Pancreas (tissue), 10 donors: Measurements from ENCODE around the gene FXR2. TPM values are rescaled to one million over a fixed set of nuclear protein-coding genes. Genes with fewer than 3 reads are reported as not detected.
"Not testable (repeated sequence)": the region's sequence is repeated elsewhere in the genome, so short reads cannot be mapped to it uniquely, and the experiment has no call there.

Source experiments
- ATAC-seq, 4 donors: fragments of 200-7000 bp; cut with Tn5 transposase; one replicate each; pipeline versions ENCODE4 v1.8.0 to v1.9.1; 2020; ENCODE audit warnings: mild to moderate bottlenecking in 4 of 4, moderate library complexity in 4 of 4
- DNase-seq, 6 donors: peaks; one replicate each; pipeline ENCODE4 v3.0.0-alpha.2; 2020
- FAIRE-seq: peaks from 2 replicates; lab custom pipeline; 2012; peaks lifted over from hg19 to GRCh38; lab: Jason Lieb, UNC
- H3K27ac ChIP-seq, 4 donors: fragments of 200-600 bp; sonication (generic); 1 replicate in 3 of 4; 2 replicates in 1 of 4; pipeline versions ENCODE4 v1.5.0 to v1.8.0; 2020
- H3K27me3 ChIP-seq, 4 donors: fragments of 200-600 bp; one replicate each; pipeline ENCODE4 v1.8.0; 2021
- H3K36me3 ChIP-seq, 3 donors: fragments of 200-600 bp; sonication (generic) in 1 of 3; one replicate each; pipeline versions ENCODE4 v1.5.0 to v1.8.0; 2020 to 2021
- H3K4me1 ChIP-seq, 3 donors: fragments of 200-600 bp; one replicate each; pipeline ENCODE4 v1.8.0; 2021
- H3K4me3 ChIP-seq, 4 donors: fragments of 200-600 bp; sonication (generic) in 2 of 4; one replicate each; pipeline versions ENCODE4 v1.5.0 to v1.8.0; 2020 to 2021
- H3K9me3 ChIP-seq, 4 donors: fragments of 200-600 bp; one replicate each; pipeline ENCODE4 v1.8.0; 2021
- WGBS, 2 donors: extraction: QIAGEN DNeasy Blood & Tissue Kit; methylation state at CpG; one replicate each; pipeline ENCODE4 v1.1.7; 2013; 5-methylcytosine and 5-hydroxymethylcytosine counted together
- intact Hi-C, 3 donors: fragments of 100-400 bp; cut with DNase I; formaldehyde crosslinking; loops; one replicate each; pipeline versions ENCODE4 v1.11.1 to v1.14.2; 2022
- polyA plus RNA-seq, 2 donors: library from polyadenylated mRNA; stranded (reverse); fragments of 200-250 nt; gene quantifications; one replicate each; pipeline ENCODE4 v1.2.3, GENCODE V29; 2013
- total RNA-seq, 6 donors: library from RNA; stranded (reverse); fragmentation: NEBNext Ultra II Directional in 4 of 6; extraction: Animal tissue kit (Norgen Biotek cat#: 25700) in 4 of 6; gene quantifications; one replicate each; pipeline versions ENCODE4 v1.2.1 to v1.2.4, GENCODE V29; 2021 to 2023
- TF ChIP-seq, protein P1 (sequence below), 4 donors: fragments of 200-600 bp; sonication (generic) in 3 of 4; IDR thresholded peaks; one replicate each; pipeline versions ENCODE4 v1.5.0 to v1.8.0; 2021; ENCODE audit warnings: antibody characterized with exemption in 4 of 4
- donor health status: healthy with polysubstance abuse.
- donor health status: DM: no; HTN: no; CAD: no; lungs with moderate emphysema.
- donor health status: DM: no; HTN: no; CAD: no.
- donor health status: control.
- donor health status: control.
- donor health status: Bipolar disorder and iron deficiency.
- donor health status: DM: yes; HTN: yes; CAD: no.
- donor health status: DM: no; HTN: no; CAD: no.
- donor health status: DM: no; HTN: no; CAD: no.
- donor health status: DM: yes; HTN: yes; CAD: no.

The FXR2 gene
- total and polyA plus RNA-seq, 8 donors, result 7.8 to 25.6 (median 12.6) TPM

- Histone ChIP-seq H3K36me3 (no peaks in the 10 kb centered on the region), H3K4me1 (peaks cover 4 to 10% (median 10%) of the 10 kb centered on the region in 3 donors), H3K9me3 (no peaks in the 10 kb centered on the region), H3K4me3 (no peak overlapping the region), H3K27ac (no peak overlapping the region), H3K27me3 (no peaks in the 10 kb centered on the region)
- no peak for DNase-seq
- no peak for FAIRE-seq
- TF ChIP-seq, protein P1, sequence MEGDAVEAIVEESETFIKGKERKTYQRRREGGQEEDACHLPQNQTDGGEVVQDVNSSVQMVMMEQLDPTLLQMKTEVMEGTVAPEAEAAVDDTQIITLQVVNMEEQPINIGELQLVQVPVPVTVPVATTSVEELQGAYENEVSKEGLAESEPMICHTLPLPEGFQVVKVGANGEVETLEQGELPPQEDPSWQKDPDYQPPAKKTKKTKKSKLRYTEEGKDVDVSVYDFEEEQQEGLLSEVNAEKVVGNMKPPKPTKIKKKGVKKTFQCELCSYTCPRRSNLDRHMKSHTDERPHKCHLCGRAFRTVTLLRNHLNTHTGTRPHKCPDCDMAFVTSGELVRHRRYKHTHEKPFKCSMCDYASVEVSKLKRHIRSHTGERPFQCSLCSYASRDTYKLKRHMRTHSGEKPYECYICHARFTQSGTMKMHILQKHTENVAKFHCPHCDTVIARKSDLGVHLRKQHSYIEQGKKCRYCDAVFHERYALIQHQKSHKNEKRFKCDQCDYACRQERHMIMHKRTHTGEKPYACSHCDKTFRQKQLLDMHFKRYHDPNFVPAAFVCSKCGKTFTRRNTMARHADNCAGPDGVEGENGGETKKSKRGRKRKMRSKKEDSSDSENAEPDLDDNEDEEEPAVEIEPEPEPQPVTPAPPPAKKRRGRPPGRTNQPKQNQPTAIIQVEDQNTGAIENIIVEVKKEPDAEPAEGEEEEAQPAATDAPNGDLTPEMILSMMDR (IDR thresholded peaks at IDR 0.05), result no peak
- intact Hi-C loops, result no loop called here
- no peak for ATAC-seq
- WGBS, 2 donors, result 75 to 77% methylated on average over 4 of the region's 4 CpGs
These were observed 32.3 kb upstream of the FXR2 start for GRCh38 chr17:7647018-7647417.

DNA sequence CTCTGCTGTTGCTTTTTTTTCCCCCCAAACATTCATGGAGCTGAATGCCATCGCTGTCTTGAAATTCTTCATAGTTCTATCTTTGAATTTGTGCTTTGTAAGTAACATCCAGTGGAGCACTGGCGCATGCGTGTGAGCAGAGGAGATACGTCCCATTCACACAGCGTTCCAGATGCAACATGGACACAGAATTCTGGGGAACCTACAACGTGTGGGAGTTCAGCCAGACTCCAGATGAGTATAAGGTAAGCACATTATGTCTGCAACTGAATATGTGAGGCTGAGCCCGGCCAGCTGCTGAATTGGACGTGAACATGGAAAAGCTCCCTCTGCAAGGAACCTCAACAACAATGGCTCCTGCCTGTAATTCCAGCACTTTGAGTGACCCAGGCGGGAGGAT lies 31.8 kb upstream of the FXR2 start:
- no peaks in the 10 kb centered on the region for H3K36me3 ChIP-seq
- ATAC-seq (no peak), DNase-seq (no peak), FAIRE-seq (no peak)
- TF ChIP-seq, protein P1 (IDR thresholded peaks at IDR 0.05), result no peak
- 70 to 88% methylated on average over 9 of the region's 9 CpGs for WGBS, 2 donors
- intact Hi-C loops, result no loop called here
- no peaks in the 10 kb centered on the region for H3K9me3 ChIP-seq
- H3K4me3 ChIP-seq, result no peak overlapping the region
- H3K4me1 ChIP-seq, result peaks cover 3 to 8% (median 7%) of the 10 kb centered on the region in 3 donors
- H3K27ac ChIP-seq, result no peak overlapping the region
- no peaks in the 10 kb centered on the region for H3K27me3 ChIP-seq

GRCh38 chr17:7644775-7645174 lies 30.1 kb upstream of the FXR2 start:
- TF ChIP-seq, protein P1 (IDR thresholded peaks at IDR 0.05), result no peak
- 79 to 91% methylated on average over 4 of the region's 4 CpGs for WGBS, 2 donors
- Histone ChIP-seq H3K9me3 (no peaks in the 10 kb centered on the region), H3K36me3 (no peaks in the 10 kb centered on the region), H3K4me1 (no peaks in the 10 kb centered on the region), H3K27ac (no peak overlapping the region), H3K4me3 (no peak overlapping the region), H3K27me3 (no peaks in the 10 kb centered on the region)
- DNase-seq (no peak), FAIRE-seq (no peak), ATAC-seq (no peak)
- intact Hi-C loops, result no loop called here

GRCh38 chr17:7641635-7642034 lies 26.9 kb upstream of the FXR2 start:
- ATAC-seq, H3K27me3 ChIP-seq, DNase-seq, FAIRE-seq, H3K27ac ChIP-seq, H3K9me3 ChIP-seq, intact Hi-C loops, H3K4me3 ChIP-seq, H3K36me3 ChIP-seq, H3K4me1 ChIP-seq: not testable (repeated sequence)
- WGBS, 2 donors, result 56 to 57% methylated on average over 7 of the region's 7 CpGs

DNA sequence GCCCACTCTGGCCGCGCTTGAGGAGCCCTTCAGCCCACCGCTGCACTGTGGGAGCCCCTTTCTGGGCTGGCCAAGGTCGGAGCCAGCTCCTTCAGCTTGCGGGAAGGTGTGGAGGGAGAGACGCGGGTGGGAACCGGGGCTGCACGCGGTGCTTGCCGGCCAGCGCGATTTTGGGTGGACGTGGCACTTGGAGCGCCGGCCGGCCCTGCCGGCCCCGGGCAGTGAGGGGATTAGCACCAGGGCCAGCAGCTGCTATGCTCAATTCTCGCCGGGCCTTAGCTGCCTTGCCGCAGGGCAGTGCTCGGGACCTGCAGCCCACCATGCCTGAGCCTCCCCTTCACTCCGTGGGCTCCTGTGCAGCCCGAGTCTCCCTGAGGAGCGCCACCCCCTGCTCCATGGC lies 26.1 kb upstream of the FXR2 start:
- no peaks in the 10 kb centered on the region for H3K27me3 ChIP-seq
- no peaks in the 10 kb centered on the region for H3K4me1 ChIP-seq
- no peaks in the 10 kb centered on the region for H3K36me3 ChIP-seq
- H3K9me3 ChIP-seq, result no peaks in the 10 kb centered on the region
- ATAC-seq, result no peak
- 91 to 94% methylated on average over 26 of the region's 26 CpGs for WGBS, 2 donors
- no peak for FAIRE-seq
- no peak overlapping the region for H3K27ac ChIP-seq
- TF ChIP-seq, protein P1 (IDR thresholded peaks at IDR 0.05), result no peak
- intact Hi-C loops, result no loop called here
- H3K4me3 ChIP-seq, result no peak overlapping the region
- DNase-seq, result no peak
